ENCODE data around the gene MS4A14.

MS4A14 gene

GRCh38 chr11:60390419-60390818 lies 5.8 kb upstream of the MS4A14 start:
- H3K9me3 ChIP-seq (ENCODE audit: insufficient read depth, low read length), result no peaks in the 10 kb centered on the region
- TF ChIP-seq ZNF274 (IDR thresholded peaks at IDR 0.05; ENCODE audit: low read depth, low read length), result no peak
- TF ChIP-seq YY1 (IDR thresholded peaks at IDR 0.05; ENCODE audit: insufficient read depth, insufficient read length), result no peak
- TF ChIP-seq SUZ12 (IDR thresholded peaks at IDR 0.05; ENCODE audit: extremely low read depth, insufficient read depth, insufficient read length), result no peak
- no peaks in the 10 kb centered on the region for H3K4me1 ChIP-seq (ENCODE audit: insufficient read depth, insufficient read length)
- H3K27me3 ChIP-seq (ENCODE audit: insufficient read depth, insufficient read length), result no peaks in the 10 kb centered on the region
- DNase-seq (ENCODE audit: low read depth, low spot score), result no peak
- H3K9ac ChIP-seq (ENCODE audit: insufficient read length, low read depth), result no peak overlapping the region
- no peak overlapping the region for H3K4me3 ChIP-seq (ENCODE audit: insufficient read length, low read depth)
- no peaks in the 10 kb centered on the region for H3K36me3 ChIP-seq (ENCODE audit: insufficient read depth, insufficient read length, low read length)

GRCh38 chr11:60392361-60392760 lies 3.9 kb upstream of the MS4A14 start:
- H3K9me3 ChIP-seq (ENCODE audit: insufficient read depth, low read length), result no peaks in the 10 kb centered on the region
- H3K4me3 ChIP-seq (ENCODE audit: insufficient read length, low read depth), result no peak overlapping the region
- no peaks in the 10 kb centered on the region for H3K36me3 ChIP-seq (ENCODE audit: insufficient read depth, insufficient read length, low read length)
- DNase-seq (ENCODE audit: low read depth, low spot score), result no peak
- H3K4me1 ChIP-seq (ENCODE audit: insufficient read depth, insufficient read length), result no peaks in the 10 kb centered on the region
- H3K9ac ChIP-seq (ENCODE audit: insufficient read length, low read depth), result no peak overlapping the region
- TF ChIP-seq ZNF274 (IDR thresholded peaks at IDR 0.05; ENCODE audit: low read depth, low read length), result no peak
- TF ChIP-seq YY1 (IDR thresholded peaks at IDR 0.05; ENCODE audit: insufficient read depth, insufficient read length), result no peak
- no peak for TF ChIP-seq SUZ12 (IDR thresholded peaks at IDR 0.05; ENCODE audit: extremely low read depth, insufficient read depth, insufficient read length)
- H3K27me3 ChIP-seq (ENCODE audit: insufficient read depth, insufficient read length), result no peaks in the 10 kb centered on the region

- H3K9me3 ChIP-seq (ENCODE audit: insufficient read depth, low read length), result no peaks in the 10 kb centered on the region
- H3K4me3 ChIP-seq (ENCODE audit: insufficient read length, low read depth), result no peak overlapping the region
- no peak overlapping the region for H3K9ac ChIP-seq (ENCODE audit: insufficient read length, low read depth)
- TF ChIP-seq SUZ12 (IDR thresholded peaks at IDR 0.05; ENCODE audit: extremely low read depth, insufficient read depth, insufficient read length) (no peak), ZNF274 (IDR thresholded peaks at IDR 0.05; ENCODE audit: low read depth, low read length) (no peak), YY1 (IDR thresholded peaks at IDR 0.05; ENCODE audit: insufficient read depth, insufficient read length) (no peak)
- DNase-seq (ENCODE audit: low read depth, low spot score), result no peak
- H3K4me1 ChIP-seq (ENCODE audit: insufficient read depth, insufficient read length), result no peaks in the 10 kb centered on the region
- H3K27me3 ChIP-seq (ENCODE audit: insufficient read depth, insufficient read length), result no peaks in the 10 kb centered on the region
- H3K36me3 ChIP-seq (ENCODE audit: insufficient read depth, insufficient read length, low read length), result no peaks in the 10 kb centered on the region
Observed at GRCh38 chr11:60393016-60393415, 3.2 kb upstream of the MS4A14 start.

GRCh38 chr11:60394666-60395380 lies 1.4 kb upstream of the MS4A14 start:
- Histone ChIP-seq H3K9ac (ENCODE audit: insufficient read length, low read depth) (no peak overlapping the region), H3K4me1 (ENCODE audit: insufficient read depth, insufficient read length) (no peaks in the 10 kb centered on the region), H3K36me3 (ENCODE audit: insufficient read depth, insufficient read length, low read length) (no peaks in the 10 kb centered on the region), H3K9me3 (ENCODE audit: insufficient read depth, low read length) (no peaks in the 10 kb centered on the region), H3K27me3 (ENCODE audit: insufficient read depth, insufficient read length) (no peaks in the 10 kb centered on the region), H3K4me3 (ENCODE audit: insufficient read length, low read depth) (no peak overlapping the region)
- DNase-seq (ENCODE audit: low read depth, low spot score), result no peak
- no peak for TF ChIP-seq YY1 (IDR thresholded peaks at IDR 0.05; ENCODE audit: insufficient read depth, insufficient read length)
- no peak for TF ChIP-seq ZNF274 (IDR thresholded peaks at IDR 0.05; ENCODE audit: low read depth, low read length)
- no peak for TF ChIP-seq SUZ12 (IDR thresholded peaks at IDR 0.05; ENCODE audit: extremely low read depth, insufficient read depth, insufficient read length)

GRCh38 chr11:60396799-60397198 lies 540 bp downstream of the MS4A14 start:
- no peak for TF ChIP-seq YY1 (IDR thresholded peaks at IDR 0.05; ENCODE audit: insufficient read depth, insufficient read length)
- TF ChIP-seq SUZ12 (IDR thresholded peaks at IDR 0.05; ENCODE audit: extremely low read depth, insufficient read depth, insufficient read length), result no peak
- TF ChIP-seq ZNF274 (IDR thresholded peaks at IDR 0.05; ENCODE audit: low read depth, low read length), result no peak
- no peaks in the 10 kb centered on the region for H3K36me3 ChIP-seq (ENCODE audit: insufficient read depth, insufficient read length, low read length)
- H3K9me3 ChIP-seq (ENCODE audit: insufficient read depth, low read length), result no peaks in the 10 kb centered on the region
- no peak overlapping the region for H3K4me3 ChIP-seq (ENCODE audit: insufficient read length, low read depth)
- no peaks in the 10 kb centered on the region for H3K27me3 ChIP-seq (ENCODE audit: insufficient read depth, insufficient read length)
- no peak for DNase-seq (ENCODE audit: low read depth, low spot score)
- H3K4me1 ChIP-seq (ENCODE audit: insufficient read depth, insufficient read length), result no peaks in the 10 kb centered on the region
- no peak overlapping the region for H3K9ac ChIP-seq (ENCODE audit: insufficient read length, low read depth)

- no peak overlapping the region for H3K4me3 ChIP-seq (ENCODE audit: insufficient read length, low read depth)
- TF ChIP-seq ZNF274 (IDR thresholded peaks at IDR 0.05; ENCODE audit: low read depth, low read length) (no peak), YY1 (IDR thresholded peaks at IDR 0.05; ENCODE audit: insufficient read depth, insufficient read length) (no peak), SUZ12 (IDR thresholded peaks at IDR 0.05; ENCODE audit: extremely low read depth, insufficient read depth, insufficient read length) (no peak)
- DNase-seq (ENCODE audit: low read depth, low spot score), result no peak
- no peaks in the 10 kb centered on the region for H3K9me3 ChIP-seq (ENCODE audit: insufficient read depth, low read length)
- no peaks in the 10 kb centered on the region for H3K27me3 ChIP-seq (ENCODE audit: insufficient read depth, insufficient read length)
- no peaks in the 10 kb centered on the region for H3K4me1 ChIP-seq (ENCODE audit: insufficient read depth, insufficient read length)
- no peaks in the 10 kb centered on the region for H3K36me3 ChIP-seq (ENCODE audit: insufficient read depth, insufficient read length, low read length)
- no peak overlapping the region for H3K9ac ChIP-seq (ENCODE audit: insufficient read length, low read depth)
Observed at GRCh38 chr11:60420015-60420414, 23.8 kb downstream of the MS4A14 start.

GRCh38 chr11:60422609-60423008 lies 26.4 kb downstream of the MS4A14 start:
- no peaks in the 10 kb centered on the region for H3K9me3 ChIP-seq (ENCODE audit: insufficient read depth, low read length)
- H3K36me3 ChIP-seq (ENCODE audit: insufficient read depth, insufficient read length, low read length), result no peaks in the 10 kb centered on the region
- no peak overlapping the region for H3K9ac ChIP-seq (ENCODE audit: insufficient read length, low read depth)
- no peak for DNase-seq (ENCODE audit: low read depth, low spot score)
- H3K4me3 ChIP-seq (ENCODE audit: insufficient read length, low read depth), result no peak overlapping the region
- TF ChIP-seq SUZ12 (IDR thresholded peaks at IDR 0.05; ENCODE audit: extremely low read depth, insufficient read depth, insufficient read length) (no peak), ZNF274 (IDR thresholded peaks at IDR 0.05; ENCODE audit: low read depth, low read length) (no peak), YY1 (IDR thresholded peaks at IDR 0.05; ENCODE audit: insufficient read depth, insufficient read length) (no peak)
- H3K4me1 ChIP-seq (ENCODE audit: insufficient read depth, insufficient read length), result no peaks in the 10 kb centered on the region
- no peaks in the 10 kb centered on the region for H3K27me3 ChIP-seq (ENCODE audit: insufficient read depth, insufficient read length)
